ENCODE results near the gene OLIG3.

DNA sequence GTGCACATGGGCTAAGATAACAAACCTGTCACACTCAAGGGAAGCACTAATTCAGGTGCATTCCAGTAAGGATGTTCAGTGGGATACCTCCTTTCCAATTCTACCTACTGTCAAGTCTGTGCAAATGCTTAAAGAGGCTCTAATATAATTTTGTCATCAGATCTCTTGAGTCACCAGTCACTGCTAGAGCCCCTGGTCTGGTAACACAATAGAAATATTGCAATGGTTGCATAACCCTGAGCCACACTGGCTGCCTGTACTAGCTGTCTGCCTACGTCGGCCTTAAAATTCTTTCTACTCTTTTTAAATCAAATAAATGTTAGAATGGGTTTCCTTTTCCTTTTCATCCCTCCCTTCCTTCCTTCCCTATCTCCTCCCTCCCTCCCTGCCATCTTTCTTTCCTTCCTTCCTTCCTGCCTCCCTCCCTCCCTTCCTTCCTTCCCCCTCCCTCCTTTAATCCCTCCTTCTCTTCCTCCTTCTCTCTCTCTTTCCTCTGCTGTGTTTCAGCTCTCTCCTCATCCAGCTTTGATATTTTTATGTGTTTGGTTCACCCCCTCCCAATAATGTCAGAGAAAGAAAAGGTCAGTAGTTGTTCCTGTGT, 28.1 kb upstream of the OLIG3 start:
- TF ChIP-seq, protein P1, sequence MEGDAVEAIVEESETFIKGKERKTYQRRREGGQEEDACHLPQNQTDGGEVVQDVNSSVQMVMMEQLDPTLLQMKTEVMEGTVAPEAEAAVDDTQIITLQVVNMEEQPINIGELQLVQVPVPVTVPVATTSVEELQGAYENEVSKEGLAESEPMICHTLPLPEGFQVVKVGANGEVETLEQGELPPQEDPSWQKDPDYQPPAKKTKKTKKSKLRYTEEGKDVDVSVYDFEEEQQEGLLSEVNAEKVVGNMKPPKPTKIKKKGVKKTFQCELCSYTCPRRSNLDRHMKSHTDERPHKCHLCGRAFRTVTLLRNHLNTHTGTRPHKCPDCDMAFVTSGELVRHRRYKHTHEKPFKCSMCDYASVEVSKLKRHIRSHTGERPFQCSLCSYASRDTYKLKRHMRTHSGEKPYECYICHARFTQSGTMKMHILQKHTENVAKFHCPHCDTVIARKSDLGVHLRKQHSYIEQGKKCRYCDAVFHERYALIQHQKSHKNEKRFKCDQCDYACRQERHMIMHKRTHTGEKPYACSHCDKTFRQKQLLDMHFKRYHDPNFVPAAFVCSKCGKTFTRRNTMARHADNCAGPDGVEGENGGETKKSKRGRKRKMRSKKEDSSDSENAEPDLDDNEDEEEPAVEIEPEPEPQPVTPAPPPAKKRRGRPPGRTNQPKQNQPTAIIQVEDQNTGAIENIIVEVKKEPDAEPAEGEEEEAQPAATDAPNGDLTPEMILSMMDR (IDR thresholded peaks at IDR 0.05): no peak
- TF ChIP-seq POLR2A (IDR thresholded peaks at IDR 0.05) (no peak), EP300 (IDR thresholded peaks at IDR 0.05) (no peak)

Measured in tibial nerve (tissue), 4 donors.